Measurements from ENCODE around the gene KMT2E.

Gene KMT2E

DNA sequence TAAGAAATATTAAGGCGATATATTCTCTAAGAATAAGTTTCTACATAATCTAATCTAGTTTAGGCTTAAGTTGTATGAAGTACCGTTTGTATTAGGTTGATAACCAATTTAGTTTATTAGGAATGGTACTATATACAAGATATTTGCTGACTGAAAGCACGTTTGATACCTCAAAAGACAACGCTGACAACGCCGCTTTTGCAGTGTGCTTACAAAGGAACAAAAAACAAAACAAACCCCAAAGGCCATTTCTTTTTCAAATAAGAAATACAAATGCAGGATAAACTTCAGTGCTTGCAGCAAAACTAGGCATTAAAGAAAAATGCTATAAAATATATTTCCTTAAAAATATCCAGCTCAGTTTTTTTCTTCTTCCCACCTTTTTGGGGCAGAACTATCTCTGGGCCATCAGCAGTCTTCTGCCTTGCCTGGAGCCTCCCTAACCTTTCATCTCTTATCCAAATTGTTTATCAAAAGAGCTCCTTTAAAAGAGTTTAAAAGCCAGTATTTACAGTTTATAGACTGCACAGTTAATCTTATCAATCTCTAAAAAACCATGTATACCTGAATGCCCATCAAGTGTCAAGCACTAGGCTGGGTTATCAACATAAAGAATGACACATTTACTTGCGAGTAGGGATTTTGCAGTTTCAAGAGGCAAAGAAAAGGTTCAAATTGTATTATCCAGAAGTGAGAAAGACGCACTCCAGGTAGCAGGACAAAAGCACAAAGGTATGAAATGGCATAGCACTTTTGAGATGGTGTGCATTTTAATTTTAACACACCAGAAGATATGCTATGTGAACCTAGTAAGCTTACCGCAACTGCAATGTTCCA lies 4.1 kb upstream of the KMT2E start:
- no peak for DNase-seq

DNA sequence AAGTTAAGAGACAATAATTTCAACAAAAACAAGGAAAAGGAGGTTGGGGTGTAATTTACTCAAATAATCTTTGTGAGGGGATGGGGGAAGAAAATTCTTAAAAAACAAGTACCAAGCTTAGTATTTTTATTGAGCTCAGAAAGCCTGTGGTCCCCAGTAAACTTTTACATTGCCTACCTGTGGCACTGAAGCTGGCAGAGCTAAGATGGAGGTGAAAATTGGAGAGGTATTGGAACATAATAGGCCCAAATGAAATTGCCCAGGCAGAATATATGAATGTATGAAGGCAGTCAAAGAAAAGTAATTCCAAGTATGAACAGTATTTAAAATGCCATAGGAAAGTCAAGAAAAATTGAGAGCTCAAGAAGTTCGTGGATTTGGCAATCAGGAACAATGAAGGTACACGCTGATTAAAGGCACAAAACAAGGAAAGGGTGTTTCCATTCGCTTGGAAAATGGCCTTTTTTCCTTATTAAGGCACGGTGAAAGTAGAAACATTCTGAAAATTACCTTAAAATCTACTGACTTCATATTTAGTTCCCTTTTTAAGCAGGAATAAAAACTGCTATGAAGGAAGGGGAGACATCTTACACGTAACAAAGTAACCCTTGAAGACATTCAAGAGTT lies 3.4 kb upstream of the KMT2E start:
- DNase-seq: no peak

DNA sequence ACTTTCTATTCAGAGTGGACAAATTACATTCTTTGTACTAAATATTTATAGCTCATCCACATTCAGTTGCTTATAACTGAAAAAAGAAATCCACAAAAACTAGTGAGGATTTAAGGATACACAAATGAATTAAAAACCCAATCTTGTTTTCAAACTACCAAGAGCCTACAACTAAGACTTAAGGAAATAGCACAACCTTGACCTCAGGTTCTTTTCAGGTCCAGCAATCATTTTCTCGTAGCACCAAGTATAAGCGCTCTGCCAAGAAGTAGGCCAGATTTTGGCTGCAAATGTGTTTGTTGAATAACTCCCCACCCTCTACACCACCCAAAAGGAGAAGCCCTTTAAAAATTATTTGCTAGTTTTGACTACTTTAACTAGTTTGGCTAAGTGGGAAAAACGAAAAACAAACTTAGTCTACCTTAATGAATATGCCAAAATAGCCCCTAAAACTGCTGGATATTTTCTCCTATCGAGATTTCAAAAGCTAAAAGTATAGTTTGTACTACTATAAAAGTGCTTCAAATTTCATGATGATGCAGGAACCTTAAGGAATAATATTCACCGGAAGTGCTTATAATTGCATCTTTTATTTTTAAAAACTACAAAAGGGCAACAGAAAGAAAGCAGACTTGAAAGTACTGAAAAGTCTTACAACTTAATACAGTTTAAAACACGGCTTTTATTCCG lies 2.7 kb upstream of the KMT2E start:
- no peak for DNase-seq

DNA sequence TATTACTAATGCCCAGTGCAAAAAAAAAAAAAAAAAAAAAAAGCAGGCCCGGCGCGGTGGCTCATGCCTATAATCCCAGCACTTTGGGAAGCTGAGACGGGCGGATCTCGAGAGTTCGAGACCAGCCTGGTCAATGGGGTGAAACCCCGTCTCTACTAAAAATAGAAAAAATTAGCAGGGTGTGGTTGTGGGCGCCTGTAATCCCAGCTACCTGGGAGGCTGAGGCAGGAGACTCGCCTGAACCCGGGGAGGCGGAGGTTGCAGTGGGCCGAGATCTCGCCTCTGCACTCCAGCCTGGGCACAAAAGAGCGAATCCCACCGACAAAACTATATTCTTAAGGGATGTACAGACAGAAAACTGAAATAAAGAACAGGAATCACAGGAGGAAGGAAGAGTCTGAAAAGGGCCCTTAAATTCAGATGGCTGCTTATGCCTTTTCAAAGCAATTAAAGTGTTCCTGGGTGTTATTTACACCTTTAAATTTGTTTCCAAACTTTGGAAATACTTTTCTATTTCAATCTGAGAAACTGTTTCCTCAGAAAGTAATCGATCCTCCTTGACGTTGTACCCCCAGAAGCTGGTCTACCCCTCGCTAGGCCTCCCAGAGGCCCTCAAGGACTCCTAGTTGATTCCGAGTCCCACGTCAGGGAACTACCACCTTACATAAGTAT lies 2.0 kb upstream of the KMT2E start:
- no peak for DNase-seq

DNA sequence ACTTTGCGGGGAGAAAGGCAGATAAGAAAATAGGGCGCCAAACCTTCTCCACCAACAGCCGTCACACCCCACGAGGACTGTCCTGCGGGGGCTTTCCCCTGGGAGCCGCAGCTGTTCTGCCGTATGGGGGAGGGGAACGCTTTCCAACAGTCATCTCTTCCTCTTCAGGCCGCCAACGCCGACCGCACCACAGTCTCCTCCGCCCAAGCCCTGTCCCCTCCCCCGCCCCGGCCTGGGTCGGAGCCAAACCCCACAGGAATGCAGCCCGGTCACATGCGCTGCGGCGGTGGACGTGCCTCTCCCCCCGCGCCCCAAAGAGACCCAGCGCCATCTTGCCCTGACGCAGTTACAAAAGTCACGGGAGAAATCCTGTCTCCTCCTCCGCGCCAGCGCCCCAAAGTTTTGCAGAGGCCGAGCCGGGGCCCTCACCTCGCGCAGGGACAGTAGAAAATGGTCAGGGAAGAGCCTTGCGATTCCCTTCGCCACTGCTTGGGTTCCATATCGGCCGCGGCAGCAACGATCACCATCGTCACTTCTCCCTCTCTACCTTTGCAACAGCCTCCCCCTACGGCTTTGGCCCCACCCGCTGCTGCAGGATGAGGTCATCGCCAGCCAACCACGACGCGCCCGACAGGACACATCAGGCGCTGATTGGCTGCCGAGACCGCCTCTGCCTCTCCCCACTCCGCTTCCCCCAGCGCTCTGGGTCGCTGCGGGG lies 1.3 kb upstream of the KMT2E start:
- peak; percentile 93 for DNase-seq

DNA sequence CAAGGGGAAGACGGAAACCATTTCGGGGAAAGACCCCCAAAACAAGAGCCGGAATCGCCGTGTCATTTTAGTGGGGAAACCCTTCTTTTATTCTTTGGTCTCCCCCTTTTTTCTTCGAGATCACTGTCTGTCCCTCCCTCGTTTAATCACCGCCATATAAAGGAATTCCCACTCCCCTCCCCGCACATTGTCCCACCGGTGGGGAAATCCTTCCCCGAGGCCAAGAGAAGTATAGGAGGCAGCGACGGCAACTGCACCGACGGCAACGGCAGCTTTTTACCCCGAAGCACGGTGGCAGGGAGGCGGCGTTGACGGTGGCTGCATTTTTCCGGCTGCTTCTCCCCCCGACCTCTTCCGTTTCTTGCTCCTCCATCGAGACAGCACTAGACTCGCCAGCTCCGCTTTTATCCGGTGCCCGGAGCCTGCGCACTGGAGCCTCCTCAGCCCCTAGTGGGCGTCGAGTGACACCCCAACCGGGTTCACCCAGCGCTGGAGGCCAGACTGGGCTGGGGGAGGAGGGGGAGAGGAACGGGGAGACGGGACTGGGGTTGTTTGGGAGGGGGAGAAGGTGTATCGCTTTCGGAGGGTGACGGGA lies 687 bp upstream of the KMT2E start:
- DNase-seq: peak; percentile 89

DNA sequence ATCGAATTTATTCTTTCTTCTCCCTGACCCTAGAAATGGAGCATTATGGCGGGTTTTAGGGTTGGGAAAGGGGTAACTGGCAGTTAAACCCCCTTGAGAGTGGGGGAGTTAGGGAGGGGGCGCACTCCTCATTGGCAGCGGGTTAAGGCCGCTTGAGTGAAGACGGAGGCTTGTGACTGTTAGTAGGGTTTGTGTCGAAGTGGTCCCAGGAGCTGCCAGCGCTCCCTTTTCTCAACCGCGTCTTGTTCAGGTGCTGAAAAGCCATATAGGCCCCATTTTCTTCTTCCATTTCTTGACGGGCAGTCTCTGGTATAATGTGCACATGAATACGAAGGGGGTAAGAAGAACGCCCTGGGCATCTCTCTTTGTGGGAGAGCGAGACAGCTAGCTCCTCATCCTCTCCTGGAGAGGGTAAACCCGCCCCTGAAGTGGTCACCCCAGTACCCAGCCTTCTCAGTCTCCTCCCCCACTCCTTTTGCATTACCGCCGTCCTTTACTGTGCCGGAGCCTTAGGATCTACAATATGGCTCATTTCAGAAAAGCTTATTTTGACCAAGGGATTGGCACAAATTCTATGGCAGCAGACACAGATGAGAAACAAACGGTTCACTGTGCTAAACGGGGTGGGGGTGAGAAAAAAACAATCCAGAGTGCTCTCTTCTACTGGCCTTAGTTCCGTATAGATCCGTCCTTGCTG lies 836 bp downstream of the KMT2E start:
- DNase-seq: peak; percentile 59

DNA sequence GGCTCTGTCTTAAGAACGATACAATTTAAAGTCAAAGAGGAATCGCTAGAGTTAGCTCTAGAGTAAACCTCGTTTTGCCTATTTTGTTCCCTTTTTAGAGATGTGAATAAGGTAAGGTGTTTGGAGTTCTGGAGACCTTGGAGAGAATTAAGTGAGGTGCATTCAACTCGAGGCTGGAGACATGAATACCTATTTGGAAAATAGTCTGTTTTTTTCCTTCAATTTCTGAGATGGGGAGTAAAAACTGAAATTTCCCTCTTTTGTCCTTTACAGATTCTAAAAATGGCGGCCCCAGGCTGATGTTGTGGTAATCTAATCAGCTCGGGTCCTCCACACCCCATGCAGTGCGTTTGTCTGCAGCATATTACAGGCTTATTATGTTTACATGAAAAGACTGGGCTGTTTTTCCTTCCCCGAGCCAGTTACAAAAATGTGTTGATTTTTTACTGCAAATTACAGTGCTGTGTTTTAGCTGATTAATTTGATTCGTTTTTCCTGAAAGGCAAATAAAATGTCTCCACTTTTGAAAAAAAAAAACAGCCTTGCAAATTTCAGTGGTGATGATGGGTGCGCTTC lies 1.5 kb downstream of the KMT2E start:
- DNase-seq: peak; percentile 22

DNA sequence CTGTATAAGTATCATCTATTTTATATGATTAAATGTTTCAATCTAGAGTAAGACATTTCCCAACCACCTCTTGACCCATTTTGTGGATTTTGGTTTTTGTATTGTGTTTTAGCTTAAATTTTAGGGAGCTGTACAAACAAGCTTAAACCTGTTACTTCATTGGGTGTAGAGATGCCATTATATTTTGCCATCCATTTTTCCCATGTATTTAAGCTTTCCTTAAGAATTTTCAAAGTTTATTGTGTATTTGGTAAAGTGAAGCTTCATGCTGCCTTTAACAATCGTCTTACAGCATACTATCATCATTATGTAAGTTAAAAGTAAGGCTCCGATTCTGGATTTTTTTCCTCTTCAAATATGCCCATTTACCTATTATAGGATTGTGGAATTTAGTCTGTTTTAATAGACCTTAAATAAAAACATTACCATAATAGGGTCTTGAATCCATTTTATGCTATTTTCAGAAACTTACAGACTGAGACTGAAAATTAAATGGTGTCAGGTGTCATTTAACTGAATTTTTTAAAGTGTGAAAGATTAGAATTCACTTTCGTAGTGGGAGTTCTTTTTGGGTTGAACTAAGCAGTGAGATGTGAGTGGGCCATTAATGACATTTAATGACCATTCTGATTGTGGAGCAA lies 2.2 kb downstream of the KMT2E start:
- no peak for DNase-seq

DNA sequence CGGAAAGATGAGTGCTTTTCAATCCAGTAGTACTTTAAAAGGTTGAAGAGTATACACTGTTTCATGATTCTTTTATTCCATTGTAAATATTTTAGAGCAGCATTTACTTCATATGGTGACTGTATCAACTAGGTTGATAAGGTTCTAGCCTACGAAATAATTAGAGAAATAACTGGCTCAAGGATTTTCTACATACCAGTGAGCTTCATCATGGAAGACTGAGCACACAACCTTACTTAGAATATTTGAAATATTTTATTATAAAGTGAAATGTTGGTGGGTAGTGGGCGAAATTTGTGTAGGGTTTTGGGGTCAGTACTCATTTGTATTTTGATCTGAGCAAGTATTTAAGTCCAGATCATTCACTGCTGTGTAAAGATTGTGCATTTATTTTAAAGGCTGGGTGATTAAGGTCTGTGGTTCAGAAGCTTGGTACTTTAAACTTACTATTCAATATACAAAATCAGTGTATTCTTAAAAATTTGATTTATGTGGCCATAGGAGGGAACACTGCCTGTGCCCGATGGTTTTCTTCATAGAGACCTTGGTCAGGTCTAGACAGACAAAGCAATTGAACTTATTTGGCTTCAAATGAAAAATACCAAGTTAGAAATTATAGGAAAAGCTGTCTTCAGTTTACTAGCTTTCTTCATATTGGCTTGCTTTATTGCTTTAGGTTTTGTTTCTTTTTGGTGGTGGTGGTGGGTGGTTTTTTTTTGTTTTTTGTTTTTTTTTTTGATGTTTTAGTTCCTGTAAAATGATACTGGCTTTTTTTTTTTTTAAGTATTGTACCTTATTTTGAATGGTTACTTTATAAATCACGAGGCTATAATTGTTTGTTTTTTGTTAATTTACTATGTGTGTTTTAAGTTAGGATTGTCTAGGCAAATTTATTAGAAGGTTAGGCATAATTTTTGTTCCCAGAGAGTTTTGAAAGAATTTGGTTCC lies 3.0 kb downstream of the KMT2E start:
- DNase-seq: no peak

DNA sequence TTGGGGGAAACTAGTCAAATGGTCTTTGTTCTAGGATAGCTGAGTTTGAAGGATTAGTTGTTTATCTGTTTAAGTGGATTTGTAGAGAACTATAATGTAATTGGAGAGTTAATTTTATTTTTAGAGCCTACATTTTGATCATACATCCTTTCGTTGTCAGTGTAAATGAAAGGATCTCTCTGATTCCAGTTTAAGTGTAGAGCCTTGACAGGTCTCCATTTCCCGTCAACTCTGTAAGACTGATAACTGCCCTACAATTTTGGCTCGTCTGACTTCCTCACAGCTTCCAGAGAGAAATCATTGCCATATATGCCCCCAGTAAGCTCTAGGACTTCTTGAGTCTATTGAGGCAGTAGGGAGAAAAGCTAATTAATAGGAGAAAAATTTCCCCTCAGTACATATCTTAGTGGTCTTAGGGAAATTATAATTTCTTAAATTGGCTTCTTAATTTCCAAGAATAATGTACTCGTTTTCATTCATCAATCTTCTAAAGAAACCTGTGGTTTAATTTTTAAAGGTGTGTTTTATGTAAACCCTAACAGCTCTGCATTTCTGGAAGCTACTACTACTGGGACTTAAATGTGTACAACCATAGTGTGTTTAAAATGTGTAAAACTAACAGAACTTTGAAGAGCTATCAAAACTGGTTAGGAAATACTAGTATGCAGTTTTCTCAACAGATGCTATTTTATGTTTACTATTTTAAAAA lies 3.8 kb downstream of the KMT2E start:
- DNase-seq: no peak

DNA sequence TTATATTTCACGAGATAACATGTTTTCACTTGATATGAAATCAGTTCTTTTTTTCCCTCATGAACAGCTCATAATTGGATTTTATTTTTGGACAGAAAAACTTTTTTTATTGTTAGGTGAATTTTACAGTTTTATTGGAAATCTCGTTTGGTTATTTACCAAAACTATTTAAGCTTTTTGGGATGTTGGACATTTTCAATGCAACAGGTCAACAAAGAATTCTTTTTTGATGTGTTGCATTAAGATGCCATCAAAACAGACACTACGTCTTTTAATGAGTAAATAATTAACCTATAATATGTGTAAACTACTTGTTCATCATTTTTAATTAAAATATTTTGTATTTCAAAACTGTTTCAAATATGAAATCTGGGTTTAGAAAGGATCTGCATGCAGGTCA lies 5.3 kb downstream of the KMT2E start:
- no peak for DNase-seq

DNA sequence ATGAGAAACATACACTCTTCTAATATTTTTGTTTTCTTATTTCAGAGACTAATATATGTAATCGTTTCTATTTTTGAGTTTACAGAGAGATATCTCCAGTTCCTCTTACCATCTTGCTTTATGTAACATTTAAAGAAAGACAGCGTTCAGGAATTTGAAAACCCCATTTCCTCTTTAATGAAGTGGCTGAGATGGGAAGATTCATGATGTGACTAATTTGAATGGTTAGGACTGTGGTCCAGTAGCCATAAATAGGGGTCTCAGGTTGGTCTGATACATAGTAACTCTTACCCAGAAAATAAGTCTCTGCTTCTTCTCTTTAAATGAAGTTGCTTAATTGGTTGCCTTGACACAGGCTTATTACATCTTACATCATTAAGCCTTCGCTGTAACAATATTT lies 6.9 kb downstream of the KMT2E start:
- DNase-seq: no peak

DNA sequence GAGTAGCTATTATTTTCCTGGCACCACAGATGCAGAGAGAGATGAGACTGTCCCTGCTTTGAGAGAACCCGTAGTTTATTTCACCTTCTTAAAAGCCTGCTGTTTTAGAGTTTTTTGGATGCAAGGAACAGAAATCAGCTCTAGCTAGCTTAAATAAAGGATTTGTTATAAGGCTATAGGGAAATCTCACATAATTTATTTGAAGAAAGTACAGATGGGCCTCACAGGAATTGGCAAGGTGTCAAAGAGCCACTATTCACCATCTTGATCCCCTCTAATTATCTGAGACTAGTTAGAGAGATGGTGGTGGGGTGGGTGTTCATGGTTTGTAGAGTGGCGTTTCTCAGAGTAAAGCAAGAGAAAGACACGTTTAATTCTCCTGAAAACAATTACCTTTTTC lies 7.3 kb downstream of the KMT2E start:
- DNase-seq: no peak

DNA sequence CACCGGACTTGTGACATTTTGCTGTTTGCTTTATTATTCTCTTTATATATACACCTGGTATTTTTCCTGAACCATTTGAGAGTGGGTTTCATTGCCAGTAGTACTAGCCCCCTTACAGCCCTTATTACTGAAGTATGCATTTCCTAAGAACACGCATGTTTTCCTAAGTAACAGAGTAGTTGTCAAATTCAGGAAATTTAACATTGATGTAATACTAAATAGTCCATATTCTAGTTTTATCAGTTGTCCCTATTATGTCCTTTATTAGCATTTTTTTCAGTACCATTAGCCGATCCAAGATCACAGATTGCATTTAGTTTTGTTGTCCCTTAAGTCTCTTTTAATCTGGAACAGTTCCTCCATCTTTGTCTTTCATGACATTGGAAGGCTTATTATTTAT lies 8.0 kb downstream of the KMT2E start:
- no peak for DNase-seq

DNA sequence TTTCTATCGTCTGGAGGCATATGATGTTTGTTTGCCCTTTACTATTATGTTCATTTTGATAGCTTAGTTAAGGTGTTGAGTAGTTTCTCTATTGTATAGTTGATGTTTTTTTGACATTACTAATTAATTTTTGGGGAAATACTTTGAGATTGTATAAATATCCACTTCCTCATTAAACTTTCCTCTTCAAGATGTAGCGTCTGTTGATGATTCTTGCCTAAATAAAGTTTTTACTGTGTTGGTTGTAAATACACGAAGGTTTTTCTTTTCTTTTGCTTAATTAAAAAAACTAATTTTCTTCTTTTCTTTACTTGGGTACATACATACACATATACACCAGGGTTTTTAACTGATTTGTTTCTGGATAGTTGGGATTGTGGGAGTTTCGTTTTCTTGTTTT lies 8.5 kb downstream of the KMT2E start:
- DNase-seq: no peak

DNA sequence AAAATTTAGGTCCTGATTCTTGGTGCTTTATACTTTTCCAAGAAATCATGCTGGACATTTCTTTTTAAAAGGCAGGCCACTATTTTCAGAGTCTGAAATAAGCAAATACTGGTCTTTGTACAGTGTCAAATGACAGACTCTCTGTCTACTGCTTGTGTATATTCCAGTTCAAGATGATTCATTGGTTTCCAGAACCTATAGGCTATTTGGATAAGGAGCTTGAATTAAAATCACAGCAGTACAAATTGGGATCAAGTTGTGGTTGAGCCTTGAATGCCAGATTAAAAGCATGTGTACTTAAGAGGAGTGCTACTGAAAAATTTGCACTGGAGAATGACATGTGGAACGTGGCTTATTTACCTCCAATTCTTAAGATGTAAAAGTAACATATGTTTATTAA lies 10.7 kb downstream of the KMT2E start:
- DNase-seq: no peak

DNA sequence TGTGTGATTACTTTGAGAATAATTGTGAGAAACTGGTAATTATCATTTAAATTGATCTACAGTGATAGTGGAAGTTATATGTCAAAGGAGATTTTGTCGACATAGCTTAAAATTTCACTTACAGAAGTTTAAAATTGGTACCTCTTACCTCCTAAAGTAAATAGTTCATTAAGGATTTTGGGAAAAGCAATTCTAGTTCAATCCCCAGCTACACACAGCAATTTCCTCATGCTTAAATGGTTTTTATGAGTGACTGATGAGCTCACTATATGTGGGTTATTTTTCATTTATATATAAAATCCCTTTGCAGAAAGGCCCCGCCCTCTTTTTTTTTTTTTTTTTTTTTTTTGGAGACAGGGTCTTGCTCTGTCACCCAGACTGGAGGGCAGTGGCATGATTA lies 12.7 kb downstream of the KMT2E start:
- no peak for DNase-seq
